ENCODE measurements around the gene PDE4D.

PDE4D gene

DNA sequence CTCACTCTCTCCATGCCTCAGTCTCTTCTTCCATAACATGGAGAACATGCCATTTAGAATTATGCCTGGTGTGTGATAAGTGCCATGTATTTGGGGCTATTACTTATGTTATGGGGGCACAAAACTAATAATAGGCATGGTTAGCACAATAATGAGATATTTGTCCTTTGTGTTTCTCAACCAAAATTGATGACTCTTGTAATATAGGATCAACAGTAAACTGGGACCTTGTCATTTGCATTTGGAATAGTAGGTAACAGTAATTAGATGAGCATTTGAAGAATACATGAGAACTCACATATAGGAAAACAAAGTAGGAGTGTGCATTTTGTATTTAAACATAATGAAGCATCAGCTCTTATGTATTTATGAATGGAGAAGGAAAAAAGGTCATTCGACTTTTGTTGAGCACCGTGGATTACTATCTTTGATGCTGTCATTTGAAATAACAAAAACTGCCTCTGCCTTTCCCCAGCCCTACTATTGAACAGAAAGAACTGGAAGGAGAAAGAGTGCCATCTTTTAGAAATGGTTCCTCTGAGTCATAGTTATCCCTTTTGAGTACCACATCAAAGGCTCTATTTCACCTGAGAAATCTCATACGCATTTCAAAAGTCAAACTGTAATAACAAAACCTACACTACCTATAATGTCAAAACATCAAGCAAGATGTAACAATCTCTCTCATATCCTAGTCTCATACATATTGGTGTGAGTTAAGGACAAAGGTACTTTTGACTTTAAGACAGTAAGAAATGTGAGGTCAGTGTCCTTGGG lies 655.2 kb downstream of the PDE4D start:
- DNase-seq (ENCODE audit: low read depth in 2 of 3, low spot score in 2 of 3): no peak

DNA sequence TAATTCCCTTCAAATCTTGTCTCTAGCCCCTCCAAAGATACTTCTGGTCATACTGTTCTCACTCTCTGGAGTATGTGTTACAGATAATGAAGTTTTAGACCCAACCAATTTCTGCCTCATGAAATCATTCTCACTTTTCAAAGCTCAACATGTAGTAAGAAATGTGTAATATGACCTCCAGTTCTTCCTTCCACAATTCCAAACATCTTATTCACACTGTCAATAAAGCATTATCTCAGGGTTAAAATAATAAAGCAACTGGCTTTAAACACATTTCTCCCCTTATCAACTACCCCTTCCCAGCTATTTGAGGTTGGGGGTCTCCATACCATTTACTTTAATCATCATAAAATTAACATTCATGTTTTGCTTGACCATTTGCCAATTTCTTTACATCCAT lies 656.5 kb downstream of the PDE4D start:
- no peak for DNase-seq (ENCODE audit: low read depth in 2 of 3, low spot score in 2 of 3)

DNA sequence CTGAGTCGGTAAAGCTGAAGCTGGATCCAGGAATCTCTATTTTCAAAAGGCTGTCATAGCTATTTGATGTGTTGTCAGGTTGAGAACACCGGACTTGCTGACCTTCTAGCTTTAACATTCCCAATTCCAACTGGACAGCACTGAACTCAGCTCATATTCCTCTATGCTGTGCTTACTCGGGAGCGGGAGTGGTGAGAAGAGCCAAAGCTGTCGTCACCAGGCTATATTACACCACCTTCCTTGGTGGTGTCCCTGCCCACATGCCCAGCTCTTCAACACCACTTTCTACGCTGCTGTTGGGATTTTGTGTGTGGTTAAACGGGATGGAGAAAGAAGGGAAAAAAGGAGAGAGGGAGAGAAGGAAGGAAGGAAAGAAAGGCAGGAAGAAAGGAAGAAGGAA lies 657.1 kb downstream of the PDE4D start:
- DNase-seq (ENCODE audit: low read depth in 2 of 3, low spot score in 2 of 3): no peak

DNA sequence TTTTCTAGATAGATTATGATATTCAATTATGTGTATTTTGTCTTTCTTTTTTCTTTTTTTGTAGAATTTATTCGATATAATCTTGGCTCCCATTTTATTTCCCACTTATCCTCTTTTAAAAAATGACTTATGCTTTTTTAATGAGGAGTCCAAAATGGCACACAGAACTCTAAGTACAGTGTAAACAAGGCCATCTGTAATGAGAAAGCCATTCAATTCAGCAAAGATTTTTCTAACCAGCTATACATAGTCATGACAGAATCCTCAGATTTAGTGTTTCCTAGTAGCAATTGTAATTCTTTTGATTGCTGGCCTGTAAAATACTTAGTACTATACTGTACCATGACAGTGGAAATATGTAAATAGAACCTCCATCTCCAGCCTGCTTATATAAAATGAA lies 659.3 kb downstream of the PDE4D start:
- DNase-seq (ENCODE audit: low read depth in 2 of 3, low spot score in 2 of 3): no peak

DNA sequence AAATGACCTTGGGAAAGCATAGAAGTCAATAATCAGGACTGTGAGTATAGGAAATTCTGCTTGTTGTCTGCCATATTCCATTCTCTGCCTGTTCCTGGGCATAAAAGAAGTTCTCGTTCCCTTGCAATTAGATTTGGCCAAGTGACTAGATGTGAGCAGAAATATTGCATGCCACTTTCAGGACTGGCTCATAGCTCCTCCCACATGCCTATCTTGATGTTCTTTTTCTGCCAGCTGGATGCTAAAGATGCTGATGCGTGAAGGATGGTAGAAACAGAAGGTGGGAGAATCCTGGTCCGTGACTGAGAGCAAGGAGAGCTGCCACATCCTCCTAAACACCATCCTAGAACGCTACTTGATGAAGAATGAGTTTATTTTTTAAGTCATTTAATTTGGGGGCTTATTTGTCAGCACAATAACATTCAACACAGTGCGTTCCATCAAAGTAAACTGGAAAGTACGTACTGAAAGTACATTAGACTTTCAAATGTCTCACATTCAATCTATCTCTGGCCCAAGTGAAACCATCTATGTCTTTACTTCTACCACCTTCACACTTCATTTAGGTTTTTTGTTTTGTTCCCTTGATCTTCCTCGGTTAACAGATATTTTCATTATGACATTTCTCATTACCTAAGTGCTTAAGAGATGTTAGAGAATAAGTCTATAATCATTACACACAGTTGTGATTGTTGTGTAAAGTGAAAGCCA lies 662.1 kb downstream of the PDE4D start:
- DNase-seq (ENCODE audit: low read depth in 2 of 3, low spot score in 2 of 3): no peak

DNA sequence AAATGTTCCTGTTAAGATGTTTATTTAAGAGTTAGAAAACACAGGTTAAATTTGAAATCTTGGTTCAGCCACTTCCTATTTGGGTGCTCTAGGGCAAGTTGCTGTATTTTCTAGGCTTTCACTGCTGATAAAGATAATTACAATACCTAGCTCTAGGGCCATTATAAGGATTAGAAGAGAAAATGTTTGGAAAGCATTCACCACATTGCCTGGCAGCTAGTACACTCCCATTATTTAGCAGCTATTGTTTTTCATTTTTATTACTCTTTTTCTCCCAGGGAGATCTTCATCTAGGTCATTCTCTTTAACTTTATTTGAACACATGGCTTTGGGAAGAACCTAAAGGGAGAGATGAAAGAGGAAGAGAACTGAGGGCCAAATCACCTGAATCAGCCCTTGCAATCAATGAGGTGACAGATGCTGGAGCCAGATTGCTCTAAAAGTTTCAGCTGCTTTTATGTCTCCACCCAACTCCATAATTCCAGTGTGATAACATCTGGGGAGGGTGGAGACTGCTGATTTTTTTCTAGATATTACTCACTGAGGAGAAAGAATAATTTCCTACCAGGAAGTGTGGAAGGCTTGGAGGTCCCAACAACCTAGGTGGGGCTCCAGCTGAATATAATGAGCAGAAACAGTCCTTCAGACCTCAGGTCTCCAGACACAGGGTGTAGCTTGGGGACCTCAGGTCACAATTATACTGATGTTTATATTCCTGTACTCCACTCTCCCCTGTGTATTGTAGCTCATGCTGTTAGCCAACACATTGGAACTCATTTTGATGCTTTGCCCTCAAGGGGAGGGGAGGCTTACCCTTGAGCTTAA lies 670.6 kb downstream of the PDE4D start:
- DNase-seq (ENCODE audit: low read depth in 2 of 3, low spot score in 2 of 3): no peak

DNA sequence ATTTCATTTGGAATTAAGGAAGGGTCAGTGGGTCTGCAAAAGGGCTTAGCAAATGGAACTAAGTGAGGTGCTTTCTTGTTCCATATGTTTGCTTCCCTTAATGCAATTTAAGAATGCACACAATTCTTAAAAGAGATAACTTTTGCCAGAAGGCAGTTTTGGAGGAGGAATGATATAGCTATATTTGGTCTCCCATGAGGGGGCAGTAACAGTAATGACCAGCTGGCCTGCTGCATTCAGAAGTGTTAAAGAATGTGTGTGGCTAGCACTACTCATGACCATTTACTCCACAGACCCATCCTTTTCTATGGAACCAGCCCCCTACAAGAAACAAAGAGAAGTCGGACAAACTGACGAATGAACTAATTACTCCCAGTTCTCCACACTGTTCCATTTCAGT lies 671.8 kb downstream of the PDE4D start:
- DNase-seq (ENCODE audit: low read depth in 2 of 3, low spot score in 2 of 3): no peak

DNA sequence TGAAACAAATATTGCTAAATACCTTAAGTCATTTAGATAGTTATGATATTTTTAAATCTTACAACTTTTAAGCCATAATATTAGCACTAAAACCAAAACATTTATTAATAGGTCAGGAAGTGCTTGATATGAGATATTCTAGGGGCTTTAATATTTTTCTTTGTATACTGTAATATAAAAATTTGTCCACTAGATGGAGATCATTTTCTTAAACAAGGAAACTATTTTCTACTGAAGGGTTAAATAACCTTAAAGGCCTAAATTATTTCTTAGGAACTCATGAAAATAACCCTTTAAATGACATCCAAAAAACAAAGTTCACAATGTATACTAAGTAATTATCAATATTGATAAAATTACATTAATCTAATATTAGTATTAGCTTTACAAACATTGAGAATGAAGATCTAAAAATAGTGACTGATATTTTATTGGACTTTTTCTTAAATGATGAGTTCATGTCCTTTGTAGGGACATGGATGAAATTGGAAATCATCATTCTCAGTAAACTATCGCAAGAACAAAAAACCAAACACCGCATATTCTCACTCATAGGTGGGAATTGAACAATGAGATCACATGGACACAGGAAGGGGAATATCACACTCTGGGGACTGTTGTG lies 675.0 kb downstream of the PDE4D start:
- DNase-seq (ENCODE audit: low read depth in 2 of 3, low spot score in 2 of 3): no peak

DNA sequence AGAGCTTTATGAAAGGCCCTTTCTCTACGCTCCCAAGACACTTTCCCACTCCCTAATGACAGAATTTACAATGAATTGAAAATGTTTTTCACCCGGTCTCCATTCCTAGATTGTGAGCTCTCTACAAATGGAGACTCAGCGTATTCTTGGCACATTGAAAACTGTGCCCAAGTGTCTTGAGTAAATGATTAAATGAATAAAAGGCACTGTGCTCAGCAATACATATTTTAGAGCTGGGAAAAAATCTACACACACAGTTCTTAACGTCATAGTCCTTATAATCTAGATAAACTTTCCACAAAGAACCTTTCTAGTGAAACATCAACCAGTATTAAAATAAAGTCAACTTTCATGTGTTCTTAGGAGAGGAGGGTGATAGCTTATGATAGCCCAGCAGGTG lies 676.7 kb downstream of the PDE4D start:
- DNase-seq (ENCODE audit: low read depth in 2 of 3, low spot score in 2 of 3): no peak

DNA sequence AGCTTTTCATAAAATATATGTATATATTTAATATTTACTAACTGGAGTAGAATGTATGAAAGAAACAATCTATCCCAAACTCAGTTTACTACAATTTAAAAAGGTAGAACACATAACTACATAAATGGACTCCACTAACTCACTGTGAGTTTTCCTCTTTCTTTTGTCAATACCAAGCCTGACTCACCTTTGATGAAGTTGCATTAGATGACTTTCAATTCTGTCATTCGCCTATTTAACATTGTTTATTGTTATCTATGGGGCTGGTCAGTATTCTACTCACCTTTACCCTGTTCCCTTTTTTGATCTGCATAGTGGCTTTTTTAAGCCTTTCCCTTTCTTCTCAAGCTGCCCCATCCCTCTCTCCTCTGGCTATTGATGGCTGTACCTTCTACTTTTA lies 680.9 kb downstream of the PDE4D start:
- DNase-seq (ENCODE audit: low read depth in 2 of 3, low spot score in 2 of 3): no peak

DNA sequence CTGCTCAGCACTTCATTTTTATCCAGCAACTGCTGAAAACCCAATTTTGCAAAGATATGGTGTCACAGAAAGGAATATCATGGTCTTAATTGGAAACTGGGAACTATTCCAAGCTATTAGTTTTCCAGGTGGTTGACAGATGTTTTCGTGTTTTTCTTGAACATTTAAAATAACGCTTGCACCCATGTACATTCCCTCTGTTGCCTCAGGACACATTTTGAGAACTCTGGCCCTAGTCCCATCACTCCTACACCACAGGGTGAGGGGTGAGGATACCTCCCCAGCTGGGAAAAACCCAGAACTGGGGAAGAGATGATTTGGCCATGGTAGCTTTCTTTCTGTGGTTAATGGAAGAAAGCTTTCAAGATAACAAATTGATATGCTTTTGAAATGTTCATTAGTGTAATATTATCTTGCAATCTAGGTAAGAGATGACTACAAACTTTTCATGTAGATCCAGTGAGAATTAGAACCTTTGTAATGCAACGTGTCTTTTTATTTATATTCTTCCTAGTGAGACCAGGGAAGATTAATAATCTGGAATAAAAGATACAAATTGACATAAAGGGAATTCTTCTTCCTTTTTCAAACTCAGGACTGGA lies 683.7 kb downstream of the PDE4D start:
- no peak for DNase-seq (ENCODE audit: low read depth in 2 of 3, low spot score in 2 of 3)

DNA sequence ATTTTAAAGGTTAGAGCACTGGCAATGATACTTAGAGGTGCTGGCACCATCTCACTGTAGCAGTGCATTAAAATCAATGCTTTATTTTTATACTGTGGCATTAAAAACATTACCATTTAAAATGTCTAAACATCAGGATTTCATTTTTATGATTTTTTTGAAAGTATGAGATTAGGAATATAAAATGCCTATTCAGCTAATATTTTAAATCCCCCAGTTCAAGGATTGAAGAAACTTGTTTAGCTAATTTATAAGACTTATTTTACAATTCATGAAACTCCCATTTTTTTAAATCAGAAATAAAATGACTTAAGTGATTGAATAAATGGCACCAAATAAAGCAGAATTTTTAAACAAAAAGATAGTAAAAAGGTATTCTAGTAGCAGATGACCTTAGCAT lies 685.1 kb downstream of the PDE4D start:
- DNase-seq (ENCODE audit: low read depth in 2 of 3, low spot score in 2 of 3): no peak

DNA sequence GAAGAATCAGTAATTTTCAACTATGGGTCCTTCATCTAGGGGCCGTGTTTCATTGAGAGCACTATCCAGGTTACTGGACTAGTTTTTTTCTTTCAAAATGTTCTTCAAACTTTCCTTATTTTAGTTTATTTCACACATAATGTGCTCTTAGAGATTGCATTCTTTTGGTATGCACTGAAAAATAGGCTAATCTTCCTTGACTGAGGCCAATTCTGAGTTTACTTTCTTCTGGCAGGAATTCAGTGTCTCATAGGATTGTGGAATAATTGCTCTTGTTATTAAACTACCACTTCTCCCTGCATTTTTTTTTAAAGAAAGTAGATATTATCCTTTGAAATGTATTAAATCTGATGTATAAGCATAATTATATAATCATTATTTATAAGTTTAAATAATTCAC lies 686.1 kb downstream of the PDE4D start:
- no peak for DNase-seq (ENCODE audit: low read depth in 2 of 3, low spot score in 2 of 3)

DNA sequence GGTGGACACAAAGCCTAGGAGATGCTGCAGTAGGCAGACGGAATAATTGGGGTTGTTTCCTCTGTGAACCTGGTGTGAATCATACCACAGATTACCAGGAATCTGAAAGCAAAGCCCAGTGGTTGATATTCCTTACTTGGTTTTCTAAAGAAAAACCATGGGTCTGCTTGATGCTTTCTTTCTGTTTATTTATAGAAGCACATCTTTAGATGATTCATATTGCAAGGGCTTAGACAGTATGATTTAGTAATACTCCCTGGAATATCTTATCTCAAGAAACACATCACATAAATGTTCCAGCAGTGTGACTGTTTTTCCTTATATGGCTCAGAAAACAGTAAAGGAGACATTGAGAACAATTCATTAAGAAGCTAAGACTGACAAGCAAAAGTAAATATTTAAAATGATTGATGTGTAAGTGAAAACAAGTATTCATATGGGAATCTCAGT lies 687.4 kb downstream of the PDE4D start:
- no peak for DNase-seq (ENCODE audit: low read depth in 2 of 3, low spot score in 2 of 3)

DNA sequence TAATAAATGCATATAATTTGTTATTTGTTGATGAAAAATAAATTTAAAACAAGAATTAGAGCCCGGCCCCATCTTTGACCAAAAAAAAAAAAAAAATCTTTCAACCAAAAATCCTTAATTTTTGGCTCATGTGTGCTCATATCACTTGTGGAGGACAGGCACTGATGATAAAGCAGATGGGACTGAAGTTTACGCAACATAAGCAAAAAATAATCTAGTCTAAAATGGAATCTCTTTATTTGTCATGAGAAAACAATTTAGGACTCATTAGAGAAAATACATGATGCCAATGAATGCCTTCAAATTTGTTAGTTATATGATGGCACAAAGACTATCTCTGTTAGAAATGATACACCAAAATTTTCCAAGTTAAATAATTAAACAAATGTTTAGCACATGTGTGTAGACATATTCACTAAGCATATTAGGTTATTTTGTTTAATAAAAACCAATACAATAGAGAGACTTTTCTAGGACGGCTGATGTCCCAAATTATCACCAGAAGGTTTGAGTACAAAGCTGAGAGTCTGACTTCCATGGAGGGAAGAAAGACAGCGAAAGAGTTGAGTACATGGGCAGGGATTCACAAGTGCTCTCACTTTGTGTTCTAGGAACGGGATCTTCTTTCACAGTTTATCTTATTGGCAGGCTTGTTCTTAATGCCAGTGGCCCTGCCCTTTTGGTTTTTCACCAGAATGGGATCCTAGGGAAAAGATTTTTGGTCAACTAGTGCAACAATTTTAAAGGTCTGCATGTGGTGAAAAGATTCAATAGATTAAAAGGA lies 689.2 kb downstream of the PDE4D start:
- DNase-seq (ENCODE audit: low read depth in 2 of 3, low spot score in 2 of 3): no peak

DNA sequence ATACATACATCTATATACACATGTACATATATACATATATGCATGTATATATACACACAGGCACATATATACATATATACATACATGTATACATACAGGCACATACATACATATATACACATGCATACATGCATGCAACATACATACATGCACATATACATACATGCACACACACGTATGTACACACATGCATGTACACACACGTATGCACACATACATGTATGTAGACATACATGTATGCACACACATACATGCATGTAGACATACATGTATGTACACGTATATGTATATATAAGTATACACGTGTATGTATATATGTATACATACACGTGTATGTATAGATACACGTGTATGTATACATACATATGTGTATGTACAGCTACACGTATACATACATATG lies 693.7 kb downstream of the PDE4D start:
- no peak for DNase-seq (ENCODE audit: low read depth in 2 of 3, low spot score in 2 of 3)

DNA sequence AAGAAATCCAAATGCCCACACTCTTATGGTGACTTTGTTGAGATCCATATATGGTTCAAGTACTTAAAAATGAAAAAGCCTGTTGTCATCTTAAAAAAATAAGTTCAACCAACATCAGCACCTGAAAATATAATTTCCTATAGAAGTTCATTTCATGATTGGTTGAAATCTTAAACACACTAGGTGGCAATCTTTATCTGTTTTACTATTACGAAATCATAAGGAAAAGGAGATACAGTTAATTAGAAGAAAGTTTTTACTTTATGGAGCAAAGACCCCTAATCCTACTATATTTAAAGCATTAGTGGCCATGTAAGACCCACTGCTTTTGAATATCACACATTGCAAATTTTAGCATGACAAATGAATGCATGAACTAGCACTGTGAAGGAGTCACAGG lies 694.7 kb downstream of the PDE4D start:
- no peak for DNase-seq (ENCODE audit: low read depth in 2 of 3, low spot score in 2 of 3)

DNA sequence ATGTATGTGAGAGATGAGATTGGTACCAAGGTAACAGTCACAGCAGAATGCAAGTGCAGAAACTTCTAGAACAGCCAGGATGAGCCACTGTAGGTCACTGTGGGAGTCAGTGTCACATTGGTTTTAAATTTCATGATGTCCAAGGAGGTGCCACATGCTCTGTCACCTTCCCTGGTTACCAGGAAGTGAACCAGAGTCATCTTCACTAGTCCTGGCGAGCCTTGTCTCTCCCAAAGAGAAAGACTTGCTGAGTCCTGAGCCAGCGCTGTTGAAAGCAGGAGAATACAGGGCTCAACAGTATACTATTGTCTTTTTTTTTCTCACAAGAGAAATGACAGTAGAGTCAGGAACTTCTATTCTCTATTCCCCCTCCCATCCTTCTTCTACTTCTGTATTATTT lies 695.2 kb downstream of the PDE4D start:
- no peak for DNase-seq (ENCODE audit: low read depth in 2 of 3, low spot score in 2 of 3)

DNA sequence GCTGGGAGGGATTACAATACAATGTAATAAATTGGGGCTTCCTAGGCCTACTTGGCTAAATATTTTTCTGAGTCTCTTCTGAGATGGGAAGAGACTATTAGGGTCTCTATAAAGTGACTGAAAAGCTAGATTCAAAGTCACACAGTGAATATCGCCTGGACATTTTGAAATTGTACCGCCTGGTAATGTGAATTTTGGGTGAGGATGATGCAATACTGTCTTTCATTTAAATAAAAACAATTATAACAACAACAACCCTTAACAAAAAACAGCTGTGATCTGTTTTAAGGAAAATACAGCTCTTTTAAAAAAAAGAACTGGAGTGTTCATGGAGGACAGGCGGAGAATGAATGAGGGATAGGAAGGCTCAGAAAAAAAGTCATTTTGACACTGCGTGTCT lies 695.6 kb downstream of the PDE4D start:
- no peak for DNase-seq (ENCODE audit: low read depth in 2 of 3, low spot score in 2 of 3)

DNA sequence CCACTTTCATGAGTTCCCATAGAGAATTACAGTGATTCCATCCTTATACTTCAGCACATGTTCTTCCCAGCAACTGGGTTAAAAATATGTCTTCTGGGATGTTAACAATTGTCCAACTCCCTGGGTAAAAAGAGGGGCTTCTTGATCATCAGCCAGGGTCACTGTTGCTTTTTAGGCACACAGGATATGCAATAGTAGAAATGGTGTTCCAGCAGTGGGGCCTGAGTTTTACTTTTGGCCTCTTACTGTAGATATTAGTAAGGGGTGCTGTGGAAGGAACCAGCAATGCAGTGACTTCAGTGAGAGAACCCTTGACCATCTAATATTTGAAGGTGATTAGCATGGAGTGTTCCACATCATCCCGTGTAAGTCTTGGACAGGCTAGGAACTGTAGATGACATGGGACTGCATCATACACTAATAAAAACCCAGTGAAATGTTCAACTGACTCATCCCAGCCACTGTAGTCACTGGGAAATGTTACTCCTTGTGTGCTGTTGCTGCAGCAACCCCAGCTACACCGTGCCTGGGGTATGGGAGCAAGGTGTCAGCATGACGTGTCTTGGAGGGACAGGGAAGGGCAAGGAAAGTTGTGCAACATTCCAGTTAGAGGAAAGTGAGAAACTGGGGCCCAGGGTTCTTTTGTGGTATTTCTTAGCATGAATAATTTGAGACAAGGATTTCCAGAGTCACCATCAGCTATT lies 699.8 kb downstream of the PDE4D start:
- DNase-seq (ENCODE audit: low read depth in 2 of 3, low spot score in 2 of 3): no peak
